Caco-2 (cell line): ENCODE results near the gene GABRR2. TPM values are rescaled to one million over a fixed set of nuclear protein-coding genes. Genes with fewer than 3 reads are reported as not detected.

Experiments used
- BruUV-seq: library from RNA; stranded (reverse); fragments of 400-500 nt; replicated peaks from 2 replicates; lab custom pipeline; 2021; lab: Mats Ljungman, UMichigan
- CTCF ChIA-PET: fragments of 300-600 bp; sonication (Branson Sonifier 250); formaldehyde crosslinking; loops from one replicate; lab custom pipeline; 2022; ENCODE audit warnings: antibody characterized with exemption; lab: Charles Lee
- POLR2A ChIA-PET: fragments of 300-600 bp; sonication (Branson Sonifier 250); formaldehyde crosslinking; loops from one replicate; lab custom pipeline; 2022; ENCODE audit warnings: antibody characterized with exemption; lab: Charles Lee
- DNase-seq, 2 experiments: peaks; one replicate each; pipeline versions ENCODE4 v3.0.0 to v3.0.0-alpha.2; 2020 to 2022
- H3K27me3 ChIP-seq: replicated peaks from 2 replicates; pipeline ENCODE4 v1.6.0; 2011; ENCODE audit warnings: low read length; ENCODE audit not compliant: control insufficient read depth, insufficient read depth
- H3K36me3 ChIP-seq: 2 replicates; pipeline ENCODE4 v1.5.1; 2011; ENCODE audit warnings: low read length; ENCODE audit not compliant: control insufficient read depth, insufficient read depth
- H3K4me1 ChIP-seq: fragments of 250-450 bp; sonication (Bioruptor Pico); 2 replicates; pipeline ENCODE4 v1.5.1; 2020; ENCODE audit warnings: mild to moderate bottlenecking
- H3K4me3 ChIP-seq: 2 replicates; pipeline ENCODE4 v1.5.1; 2011; ENCODE audit warnings: low read depth, mild to moderate bottlenecking, control low read depth, low read length
- H3K9me3 ChIP-seq: fragments of 250-450 bp; sonication (Bioruptor Pico); 2 replicates; pipeline ENCODE4 v1.5.1; 2020; ENCODE audit warnings: mild to moderate bottlenecking, moderate library complexity
- H3K27ac Mint-ChIP-seq: one replicate; pipeline ENCODE4 v1.8.0; 2022; ENCODE audit warnings: mixed read lengths; ENCODE audit not compliant: unreplicated experiment
- H3K27me3 Mint-ChIP-seq: one replicate; pipeline ENCODE4 v1.8.0; 2022; ENCODE audit warnings: mixed read lengths; ENCODE audit not compliant: insufficient read depth, unreplicated experiment
- H3K36me3 Mint-ChIP-seq: one replicate; pipeline ENCODE4 v1.8.0; 2022; ENCODE audit warnings: mild to moderate bottlenecking, mixed read lengths; ENCODE audit not compliant: insufficient read depth, unreplicated experiment
- H3K4me1 Mint-ChIP-seq: one replicate; pipeline ENCODE4 v1.8.0; 2022; ENCODE audit warnings: low read depth, mixed read lengths; ENCODE audit not compliant: unreplicated experiment
- H3K4me3 Mint-ChIP-seq: one replicate; pipeline ENCODE4 v1.8.0; 2022; ENCODE audit warnings: mild to moderate bottlenecking, moderate library complexity, mixed read lengths; ENCODE audit not compliant: unreplicated experiment
- H3K9me3 Mint-ChIP-seq: one replicate; pipeline ENCODE4 v1.8.0; 2022; ENCODE audit warnings: mixed read lengths; ENCODE audit not compliant: unreplicated experiment
- intact Hi-C: fragments of 100-400 bp; cut with micrococcal nuclease; formaldehyde crosslinking; loops from one replicate; pipeline ENCODE4 v1.10.0; 2022; ENCODE audit not compliant: unreplicated experiment
- total RNA-seq: library from RNA; stranded (reverse); gene quantifications from 2 replicates; pipeline ENCODE4 v1.2.3, GENCODE V29; 2022
- TF ChIP-seq, protein P1 (sequence below), 2 experiments: fragments of 200-600 bp in 1 of 2; IDR thresholded peaks; 1 replicate in 1 of 2; 2 replicates in 1 of 2; pipeline versions ENCODE4 v1.5.1 to v1.8.0; 2011 to 2022; ENCODE audit warnings: antibody characterized with exemption in 1 of 2, control low read depth in 1 of 2, inconsistent platforms in 1 of 2, low read depth in 1 of 2, low read length in 1 of 2, mild to moderate bottlenecking in 1 of 2, moderate library complexity in 1 of 2; ENCODE audit not compliant: insufficient read depth in 1 of 2, severe bottlenecking in 1 of 2, unreplicated experiment in 1 of 2

Gene GABRR2
- total RNA-seq, 1 experiment from 2014 or later, result 0.29 TPM

DNA sequence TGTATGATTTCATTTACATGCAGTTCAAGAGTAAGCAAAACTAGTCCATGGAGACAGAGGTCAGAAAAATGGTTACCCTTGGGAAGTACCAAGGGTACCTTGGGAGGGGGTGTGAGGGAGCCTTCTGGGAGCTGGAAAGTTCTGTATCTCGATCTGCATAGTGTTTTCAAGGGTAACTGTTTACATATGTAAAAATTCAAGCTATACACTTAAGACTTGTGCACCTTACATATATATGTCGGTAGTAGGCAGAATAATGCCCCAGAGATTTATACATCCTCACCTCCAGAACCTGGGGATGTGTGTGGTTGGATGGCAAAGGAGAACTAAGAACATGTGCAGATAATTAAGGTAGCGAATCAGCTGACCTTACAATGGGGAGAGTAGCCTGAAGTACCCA lies 31.0 kb downstream of the GABRR2 start:
- H3K4me1 Mint-ChIP-seq, result no peaks in the 10 kb centered on the region
- H3K27me3 Mint-ChIP-seq, result no peaks in the 10 kb centered on the region
- CTCF ChIA-PET, result no interaction called here
- H3K27me3 ChIP-seq, result no peaks in the 10 kb centered on the region
- H3K4me3 Mint-ChIP-seq, result no peak overlapping the region
- H3K4me1 ChIP-seq, result no peaks in the 10 kb centered on the region
- H3K4me3 ChIP-seq, result no peak overlapping the region
- H3K36me3 ChIP-seq, result no peaks in the 10 kb centered on the region
- intact Hi-C loops, result no loop called here
- BruUV-seq, result no TSS peak
- H3K36me3 Mint-ChIP-seq, result no peaks in the 10 kb centered on the region
- POLR2A ChIA-PET, result no interaction called here
- H3K27ac Mint-ChIP-seq, result no peak overlapping the region
- TF ChIP-seq, protein P1, sequence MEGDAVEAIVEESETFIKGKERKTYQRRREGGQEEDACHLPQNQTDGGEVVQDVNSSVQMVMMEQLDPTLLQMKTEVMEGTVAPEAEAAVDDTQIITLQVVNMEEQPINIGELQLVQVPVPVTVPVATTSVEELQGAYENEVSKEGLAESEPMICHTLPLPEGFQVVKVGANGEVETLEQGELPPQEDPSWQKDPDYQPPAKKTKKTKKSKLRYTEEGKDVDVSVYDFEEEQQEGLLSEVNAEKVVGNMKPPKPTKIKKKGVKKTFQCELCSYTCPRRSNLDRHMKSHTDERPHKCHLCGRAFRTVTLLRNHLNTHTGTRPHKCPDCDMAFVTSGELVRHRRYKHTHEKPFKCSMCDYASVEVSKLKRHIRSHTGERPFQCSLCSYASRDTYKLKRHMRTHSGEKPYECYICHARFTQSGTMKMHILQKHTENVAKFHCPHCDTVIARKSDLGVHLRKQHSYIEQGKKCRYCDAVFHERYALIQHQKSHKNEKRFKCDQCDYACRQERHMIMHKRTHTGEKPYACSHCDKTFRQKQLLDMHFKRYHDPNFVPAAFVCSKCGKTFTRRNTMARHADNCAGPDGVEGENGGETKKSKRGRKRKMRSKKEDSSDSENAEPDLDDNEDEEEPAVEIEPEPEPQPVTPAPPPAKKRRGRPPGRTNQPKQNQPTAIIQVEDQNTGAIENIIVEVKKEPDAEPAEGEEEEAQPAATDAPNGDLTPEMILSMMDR (IDR thresholded peaks at IDR 0.05; ENCODE audit: insufficient read depth in 1 of 2, low read depth in 1 of 2, low read length in 1 of 2, severe bottlenecking in 1 of 2, unreplicated experiment in 1 of 2), result no peak
- no peak for DNase-seq
- H3K9me3 Mint-ChIP-seq, result no peaks in the 10 kb centered on the region
- no peaks in the 10 kb centered on the region for H3K9me3 ChIP-seq

DNA sequence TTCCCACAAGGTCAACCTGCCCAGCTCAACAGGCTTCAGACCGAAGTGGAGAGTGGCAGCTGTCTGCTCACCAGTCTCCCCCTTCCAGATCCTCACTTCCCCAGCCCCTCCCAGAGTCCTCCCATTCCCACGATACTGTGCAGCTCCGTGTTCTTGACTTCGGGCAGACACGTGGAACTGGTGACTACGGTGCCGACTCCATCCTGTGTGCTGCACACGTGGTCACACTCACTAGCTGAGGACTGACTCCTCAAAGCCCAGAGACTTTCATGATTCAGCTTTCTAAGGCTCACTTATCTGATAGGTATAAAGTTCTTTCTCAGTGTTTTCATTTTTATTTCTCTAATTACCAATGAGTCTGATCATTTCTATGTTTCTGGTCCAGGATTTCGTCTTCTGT lies 32.4 kb downstream of the GABRR2 start:
- Histone ChIP-seq H3K27me3 (no peaks in the 10 kb centered on the region; the same call in 1 of the 2 replicates), H3K36me3 (no peaks in the 10 kb centered on the region), H3K9me3 (no peaks in the 10 kb centered on the region), H3K4me1 (no peaks in the 10 kb centered on the region), H3K4me3 (no peak overlapping the region)
- H3K9me3 Mint-ChIP-seq, result no peaks in the 10 kb centered on the region
- H3K4me1 Mint-ChIP-seq, result no peaks in the 10 kb centered on the region
- ChIA-PET CTCF (no interaction called here), POLR2A (no interaction called here)
- no TSS peak for BruUV-seq
- intact Hi-C loops, result no loop called here
- TF ChIP-seq, protein P1 (IDR thresholded peaks at IDR 0.05; ENCODE audit: insufficient read depth in 1 of 2, low read depth in 1 of 2, low read length in 1 of 2, severe bottlenecking in 1 of 2, unreplicated experiment in 1 of 2), result no peak
- H3K27me3 Mint-ChIP-seq, result peaks cover 2% of the 10 kb centered on the region
- H3K36me3 Mint-ChIP-seq, result no peaks in the 10 kb centered on the region
- no peak overlapping the region for H3K27ac Mint-ChIP-seq
- H3K4me3 Mint-ChIP-seq, result no peak overlapping the region
- DNase-seq, result no peak

GRCh38 chr6:89281779-89282246 lies 33.3 kb downstream of the GABRR2 start:
- intact Hi-C loops, result no loop called here
- Histone ChIP-seq H3K4me3 (no peak overlapping the region), H3K36me3 (no peaks in the 10 kb centered on the region), H3K27me3 (no peaks in the 10 kb centered on the region; the same call in 1 of the 2 replicates), H3K4me1 (no peaks in the 10 kb centered on the region), H3K9me3 (no peaks in the 10 kb centered on the region)
- CTCF ChIA-PET, result no interaction called here
- Mint-ChIP-seq H3K4me1 (no peaks in the 10 kb centered on the region), H3K36me3 (no peaks in the 10 kb centered on the region), H3K27ac (no peak overlapping the region), H3K9me3 (no peaks in the 10 kb centered on the region), H3K27me3 (peaks cover 2% of the 10 kb centered on the region), H3K4me3 (no peak overlapping the region)
- POLR2A ChIA-PET, result no interaction called here
- BruUV-seq, result no TSS peak
- TF ChIP-seq, protein P1 (IDR thresholded peaks at IDR 0.05; ENCODE audit: insufficient read depth in 1 of 2, low read depth in 1 of 2, low read length in 1 of 2, severe bottlenecking in 1 of 2, unreplicated experiment in 1 of 2), result peak; percentile 32 to 47
- peak in 1 of 2 experiments; percentile 31 for DNase-seq
